ENCODE measurements around the gene SOX3.

The SOX3 gene

DNA sequence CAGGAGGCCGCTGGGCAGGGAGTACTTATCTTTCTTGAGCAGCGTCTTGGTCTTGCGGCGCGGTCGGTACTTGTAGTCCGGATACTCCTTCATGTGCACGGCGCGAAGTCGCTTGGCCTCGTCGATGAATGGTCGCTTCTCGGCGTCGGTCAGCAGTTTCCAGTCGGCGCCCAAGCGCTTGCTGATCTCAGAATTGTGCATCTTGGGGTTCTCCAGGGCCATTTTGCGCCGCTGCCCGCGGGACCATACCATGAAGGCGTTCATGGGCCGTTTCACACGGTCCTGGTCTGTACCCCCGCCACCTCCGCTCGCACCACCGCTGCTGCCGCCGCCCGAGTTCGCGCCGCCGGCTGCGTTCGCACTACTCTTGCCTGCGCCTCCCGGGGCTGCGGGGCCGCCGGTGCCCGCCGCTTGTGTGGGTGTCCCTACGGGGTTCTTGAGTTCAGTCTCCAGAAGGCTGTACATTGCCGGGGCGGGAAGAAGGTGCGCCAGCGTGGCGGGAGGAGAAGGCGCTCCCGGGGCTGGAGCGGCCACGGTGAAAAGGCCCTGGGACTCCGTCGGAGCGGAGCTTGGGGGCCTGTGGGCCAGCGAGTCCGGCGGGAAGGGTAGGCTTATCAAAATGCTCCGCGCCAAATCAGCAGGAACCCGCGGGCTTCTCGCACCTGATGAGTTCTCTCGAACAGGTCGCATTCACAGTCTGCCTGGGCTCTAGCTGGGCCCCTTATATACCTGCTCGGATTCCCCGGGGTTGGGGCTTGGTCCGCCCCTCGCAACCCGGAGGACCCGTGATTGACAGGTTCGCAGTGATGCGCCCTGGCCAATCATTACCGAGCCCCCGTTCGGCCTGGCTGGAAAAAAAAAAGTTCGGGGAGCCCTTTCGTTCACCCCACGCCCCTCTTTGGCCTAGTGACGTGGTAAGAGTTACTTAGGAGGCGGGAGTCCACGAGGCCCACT, at the start of gene SOX3:
Gene SOX3 (minus strand): TSS at position 699 of the 954 bp plus-strand sequence. CDS start 9 bp downstream, at position 690.
- DNase-seq (ENCODE audit: low read depth), result no peak

DNA sequence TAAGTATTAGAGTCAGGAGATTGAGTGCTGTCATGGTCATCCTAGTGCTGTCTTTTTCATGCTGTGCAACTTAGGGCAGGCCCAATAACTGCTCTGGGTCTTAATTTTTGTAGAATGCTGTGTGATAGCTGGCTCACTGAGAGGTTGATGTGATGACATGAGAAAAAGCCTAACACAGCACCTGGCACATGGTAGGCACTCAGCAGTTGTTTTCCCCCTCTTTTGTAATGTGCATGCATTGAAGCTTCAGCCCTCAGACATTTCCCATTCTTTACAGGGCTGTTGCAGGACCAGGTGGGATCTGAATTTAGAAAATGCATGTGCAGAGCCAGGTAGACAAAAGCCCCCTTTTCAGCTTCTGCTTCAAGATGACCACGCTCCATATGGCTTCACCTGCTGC, 44.1 kb upstream of the SOX3 start:
- DNase-seq (ENCODE audit: low read depth), result no peak

DNA sequence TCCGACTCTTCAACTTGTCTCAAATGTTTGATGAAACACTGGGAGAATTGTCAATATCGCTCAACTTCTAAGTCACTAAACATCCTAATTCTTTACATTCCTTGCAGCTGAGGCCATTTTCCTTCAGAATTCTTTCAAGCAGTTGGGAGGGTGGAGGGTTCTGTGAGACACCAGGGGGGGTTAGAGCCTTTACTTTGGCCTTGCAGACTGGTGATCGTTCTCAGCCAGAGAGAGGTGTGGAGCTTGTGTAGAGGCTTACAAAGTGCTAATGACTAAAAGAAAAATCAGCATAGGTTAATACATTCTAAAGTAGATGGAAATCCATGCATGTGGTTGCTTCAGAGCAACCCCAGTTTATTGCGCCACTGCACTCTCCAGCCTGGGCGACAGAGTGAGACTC, 21.3 kb upstream of the SOX3 start:
- no peak for DNase-seq (ENCODE audit: low read depth)

DNA sequence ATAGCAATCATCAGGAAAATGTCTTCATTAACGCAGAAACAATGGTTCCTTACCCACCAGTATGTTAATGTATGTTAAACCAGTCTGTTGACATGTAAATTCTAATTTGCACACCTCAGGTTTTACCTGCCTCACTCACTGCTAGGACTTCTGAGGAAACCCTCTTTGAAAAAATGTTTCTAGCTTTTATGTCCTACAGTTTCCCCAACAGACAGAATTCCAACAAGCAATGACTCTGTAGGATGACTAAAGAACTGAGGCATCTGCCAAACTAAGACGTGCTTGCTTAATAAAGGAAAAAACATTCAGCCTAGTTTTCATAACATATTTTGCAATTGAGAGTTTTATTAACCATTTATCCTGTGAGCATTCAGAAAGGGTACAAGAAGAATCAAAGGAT, 20.6 kb upstream of the SOX3 start:
- DNase-seq (ENCODE audit: low read depth), result no peak

DNA sequence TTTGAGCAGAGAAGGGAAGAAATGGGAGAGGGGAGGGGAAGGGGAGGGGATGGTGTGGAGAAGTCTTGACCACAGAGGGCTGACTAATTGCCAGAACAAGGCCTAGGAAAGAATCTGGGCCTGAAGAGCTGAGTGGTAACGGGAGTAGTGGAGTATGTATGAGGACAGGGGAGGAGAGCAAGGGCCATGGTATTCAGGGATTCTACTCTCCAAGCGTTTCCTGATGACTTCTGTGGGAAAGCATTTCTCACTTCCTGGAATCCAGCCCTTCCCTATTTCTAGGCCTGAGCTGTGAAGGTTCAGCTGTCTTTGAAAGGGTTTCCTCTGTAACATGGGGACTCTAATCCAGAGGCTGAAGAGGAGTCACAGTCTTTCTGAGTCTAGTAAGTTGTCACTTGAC, 19.7 kb upstream of the SOX3 start:
- DNase-seq (ENCODE audit: low read depth), result no peak

DNA sequence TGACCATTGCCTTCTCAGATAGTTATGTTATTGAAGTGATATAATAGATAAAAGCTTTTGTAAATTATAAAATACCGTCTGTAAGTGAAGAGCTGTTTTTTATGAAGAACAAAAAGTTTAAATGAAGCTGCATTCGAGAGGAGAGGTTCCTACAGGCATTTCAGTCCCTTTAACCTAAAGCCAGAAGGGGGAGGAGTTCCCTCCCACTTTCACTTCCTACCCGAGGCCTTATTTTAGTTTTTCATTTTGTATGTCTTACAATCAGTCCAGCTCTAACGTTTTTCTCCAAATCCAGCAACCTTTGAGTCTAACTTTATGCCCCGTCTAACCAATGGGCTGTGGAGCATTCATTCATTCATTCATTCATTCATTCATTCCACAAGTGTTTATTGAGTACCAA, 16.5 kb upstream of the SOX3 start:
- DNase-seq (ENCODE audit: low read depth), result no peak

DNA sequence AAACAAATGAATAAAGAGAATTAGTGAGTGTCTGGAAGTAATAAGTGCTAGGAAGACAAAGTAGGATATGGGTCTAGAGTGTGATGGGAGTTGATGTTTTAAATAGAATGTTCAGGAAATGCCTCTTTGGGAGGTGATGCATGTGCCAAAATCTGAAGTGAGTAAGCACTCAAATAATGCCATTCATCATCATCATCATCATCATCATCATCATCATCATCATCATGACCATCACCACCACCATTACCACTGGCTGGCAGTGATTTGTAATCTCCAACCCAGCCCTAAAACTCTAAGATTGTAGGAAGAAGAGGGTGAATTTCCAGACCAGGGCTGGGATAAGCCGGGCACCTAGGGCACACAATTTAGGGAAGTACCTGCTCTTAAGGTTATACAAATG, 9.7 kb upstream of the SOX3 start:
- no peak for DNase-seq (ENCODE audit: low read depth)

DNA sequence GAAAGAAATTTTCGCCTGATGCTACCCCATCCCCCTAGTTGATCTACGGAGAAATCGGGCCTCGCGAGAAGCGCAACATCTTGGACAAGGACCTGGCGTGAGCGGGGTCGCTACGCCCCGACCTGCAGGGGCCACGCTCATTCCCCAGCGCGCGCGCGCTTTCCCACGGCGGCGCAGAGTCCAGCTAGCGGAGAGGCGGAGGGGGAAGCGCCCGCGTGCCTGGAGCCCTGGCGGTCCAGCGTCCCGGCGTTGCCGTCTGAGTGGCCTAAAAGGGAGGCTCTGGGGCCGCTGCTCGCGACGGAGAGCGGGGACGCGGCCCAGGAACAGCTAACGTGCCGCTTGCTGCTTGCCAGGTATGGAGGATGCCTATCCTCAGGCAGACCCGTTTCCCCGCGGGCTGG, 6.0 kb upstream of the SOX3 start:
- DNase-seq (ENCODE audit: low read depth), result no peak

DNA sequence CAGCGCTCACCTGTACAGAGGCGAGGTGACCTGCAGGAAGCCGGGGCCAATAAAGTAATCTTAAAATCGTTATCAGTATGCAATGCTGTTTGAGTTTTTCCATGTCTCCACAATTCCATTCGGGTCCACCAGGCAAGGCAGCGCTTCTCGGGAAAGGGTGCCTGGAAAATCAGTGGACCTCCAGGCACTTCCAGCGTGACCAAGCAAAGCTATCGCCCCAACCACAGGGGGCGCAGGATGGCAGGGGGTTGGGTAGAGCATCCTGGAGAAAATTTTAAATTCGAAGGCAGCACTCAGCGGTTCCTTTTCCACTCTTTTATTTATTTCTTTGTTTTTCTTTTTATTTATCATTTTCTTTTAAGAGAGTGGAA, 5.4 kb upstream of the SOX3 start:
- no peak for DNase-seq (ENCODE audit: low read depth)

DNA sequence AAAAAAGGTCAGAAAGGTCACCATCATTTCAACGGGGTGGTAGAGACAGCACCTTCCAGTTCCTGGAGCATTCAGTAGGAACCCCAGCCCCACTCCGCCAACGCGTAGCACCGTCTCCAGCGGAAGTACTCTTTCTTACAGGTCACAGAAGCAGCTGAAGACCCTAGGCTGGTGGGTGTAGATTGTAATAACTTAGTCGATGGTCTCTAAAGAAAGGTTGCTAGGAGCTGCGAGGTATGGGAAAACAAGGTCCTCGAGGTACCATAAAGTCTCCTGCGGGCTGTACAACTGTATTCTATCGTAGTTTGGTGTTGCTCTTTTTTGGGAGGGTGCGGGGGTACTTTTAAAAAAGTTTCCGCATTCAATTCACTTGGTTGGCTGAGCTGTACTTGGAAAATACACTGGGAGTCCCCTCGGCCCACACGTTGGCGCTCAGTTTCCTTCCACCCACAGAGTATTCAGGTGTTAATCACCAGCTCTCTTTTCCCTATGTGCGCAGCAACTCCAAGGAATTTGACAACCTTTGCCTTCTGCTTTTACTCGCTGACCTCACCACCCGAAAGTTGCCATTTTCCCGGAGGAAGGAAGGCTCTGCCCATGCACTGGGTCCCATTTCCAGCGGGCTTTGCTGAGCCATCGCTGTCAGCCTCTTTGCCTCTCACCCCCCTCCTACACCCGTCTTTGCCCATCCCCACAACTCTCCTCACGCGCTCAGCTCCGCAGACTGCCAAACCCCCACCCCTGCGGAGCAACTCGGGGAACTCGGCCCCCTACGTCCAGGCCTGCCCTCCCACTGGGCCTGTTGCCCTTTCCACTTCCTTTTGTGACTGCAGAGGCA, 4.8 kb upstream of the SOX3 start:
- DNase-seq (ENCODE audit: low read depth), result no peak

DNA sequence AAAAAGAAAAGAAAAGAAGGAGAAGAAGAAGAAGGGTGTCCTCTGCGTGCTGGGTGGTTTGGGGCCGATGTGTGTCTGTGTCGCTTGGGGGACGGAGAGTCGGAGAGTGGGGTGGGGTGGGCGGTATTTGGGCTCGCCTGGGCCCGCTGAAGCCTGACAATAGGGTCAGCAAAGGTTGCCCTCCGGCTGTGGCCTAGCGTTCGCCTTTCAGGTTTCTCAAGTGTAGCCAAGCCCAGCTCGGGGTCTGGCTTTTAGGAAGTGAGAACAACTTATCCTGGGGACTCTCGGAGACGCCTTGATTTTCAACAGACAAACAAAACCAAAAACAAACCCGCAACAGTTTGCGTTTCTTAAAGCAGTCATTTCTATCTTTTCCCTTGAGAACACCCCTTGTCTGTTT, 4.1 kb upstream of the SOX3 start:
- DNase-seq (ENCODE audit: low read depth), result no peak

DNA sequence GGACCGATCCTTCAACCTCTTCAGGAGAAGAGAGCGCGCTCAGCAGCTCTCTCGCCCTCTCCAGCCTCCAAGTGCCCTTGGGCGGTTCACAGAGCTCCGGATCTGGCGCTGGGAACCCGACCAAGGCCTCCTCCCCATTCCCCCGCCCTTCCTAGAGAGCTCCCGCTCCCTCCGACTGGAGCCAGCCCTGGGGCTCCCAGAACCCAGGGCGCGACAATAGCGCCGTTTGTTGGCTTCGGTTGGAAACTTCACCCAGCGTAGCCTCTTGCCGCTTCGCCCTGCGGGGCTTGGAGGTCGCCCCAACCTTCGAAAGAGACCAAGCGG, 3.1 kb upstream of the SOX3 start:
- no peak for DNase-seq (ENCODE audit: low read depth)

DNA sequence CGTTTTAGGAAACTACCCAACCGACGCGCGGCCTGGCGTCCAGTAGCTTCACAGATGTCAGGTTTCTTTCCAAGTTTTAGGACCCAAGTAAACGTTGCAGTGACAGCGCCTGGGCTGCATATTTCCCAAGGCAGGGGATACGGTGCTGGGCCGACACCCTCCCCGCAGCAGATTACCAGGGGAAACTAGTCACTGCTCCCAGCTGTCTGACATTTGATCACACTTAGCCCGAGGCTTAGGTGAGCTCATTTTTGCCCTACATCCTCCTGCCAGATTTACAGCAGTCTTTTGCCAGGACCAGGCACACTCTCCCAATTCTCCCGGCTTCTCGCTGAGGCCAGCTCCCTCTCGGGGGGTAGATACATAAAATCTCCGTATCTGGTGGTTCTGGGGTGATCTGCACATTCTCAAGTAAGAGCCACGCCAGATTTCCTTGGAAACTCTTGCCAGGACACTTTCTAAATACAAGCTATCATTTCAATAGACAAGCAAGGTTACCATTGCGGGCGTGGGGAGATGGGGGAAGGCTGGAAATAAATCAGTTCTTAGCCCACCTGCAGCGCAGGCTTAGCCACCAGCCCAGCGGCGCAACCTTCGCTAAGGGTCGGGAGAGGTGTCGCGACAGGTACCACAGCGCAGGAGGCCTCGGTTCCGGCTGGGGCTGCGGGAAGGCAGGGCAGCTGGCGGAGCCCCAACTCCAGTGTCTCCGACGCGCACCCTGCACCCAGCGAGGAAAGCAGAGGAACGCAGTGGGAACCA, 2.5 kb upstream of the SOX3 start:
- DNase-seq (ENCODE audit: low read depth), result no peak

DNA sequence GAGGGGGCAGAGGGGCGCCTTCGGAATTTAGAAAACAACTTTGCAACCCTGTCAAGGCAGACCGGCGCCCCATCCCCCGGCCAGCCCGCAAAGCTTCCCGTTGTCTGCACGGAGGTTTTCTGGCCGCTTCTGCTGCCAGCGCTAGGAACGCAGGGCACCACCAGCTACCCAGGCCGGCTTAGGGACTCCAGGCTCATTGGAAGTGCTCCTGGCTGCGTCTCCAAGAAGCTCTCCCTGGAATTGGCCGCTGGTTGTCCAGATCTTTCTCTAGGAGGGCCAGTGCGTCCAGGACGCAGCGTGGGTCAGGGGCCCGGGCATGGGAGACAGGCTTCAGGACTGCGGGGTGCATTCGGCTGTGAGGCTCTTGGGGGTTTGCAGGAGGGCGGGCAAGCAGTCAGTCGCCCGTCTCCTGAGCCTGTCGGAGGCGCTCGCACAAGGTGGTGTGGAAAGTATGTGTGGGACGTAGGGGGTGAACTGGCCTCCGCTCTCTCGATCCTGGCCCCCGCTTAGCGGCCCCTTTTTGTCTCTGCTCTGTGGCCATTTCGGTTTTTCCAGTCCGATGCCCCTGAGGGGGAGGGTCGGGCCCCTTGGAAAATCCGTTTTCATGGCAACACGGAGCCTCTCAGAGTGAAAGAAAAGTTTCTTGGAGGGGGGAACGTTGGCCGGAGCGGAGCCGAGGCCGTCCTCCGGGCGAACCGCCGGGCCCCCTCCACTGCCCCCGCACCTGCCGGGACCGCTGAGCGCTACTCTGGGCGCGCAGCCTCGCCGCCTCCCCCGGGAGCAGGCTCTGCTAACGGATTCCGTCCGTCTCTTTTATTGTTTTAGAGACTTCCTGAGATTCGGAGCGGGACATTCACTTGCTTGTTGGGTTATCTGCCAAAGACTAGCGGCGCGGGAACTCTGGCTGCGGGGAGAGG, 810 bp upstream of the SOX3 start:
- DNase-seq (ENCODE audit: low read depth), result no peak

DNA sequence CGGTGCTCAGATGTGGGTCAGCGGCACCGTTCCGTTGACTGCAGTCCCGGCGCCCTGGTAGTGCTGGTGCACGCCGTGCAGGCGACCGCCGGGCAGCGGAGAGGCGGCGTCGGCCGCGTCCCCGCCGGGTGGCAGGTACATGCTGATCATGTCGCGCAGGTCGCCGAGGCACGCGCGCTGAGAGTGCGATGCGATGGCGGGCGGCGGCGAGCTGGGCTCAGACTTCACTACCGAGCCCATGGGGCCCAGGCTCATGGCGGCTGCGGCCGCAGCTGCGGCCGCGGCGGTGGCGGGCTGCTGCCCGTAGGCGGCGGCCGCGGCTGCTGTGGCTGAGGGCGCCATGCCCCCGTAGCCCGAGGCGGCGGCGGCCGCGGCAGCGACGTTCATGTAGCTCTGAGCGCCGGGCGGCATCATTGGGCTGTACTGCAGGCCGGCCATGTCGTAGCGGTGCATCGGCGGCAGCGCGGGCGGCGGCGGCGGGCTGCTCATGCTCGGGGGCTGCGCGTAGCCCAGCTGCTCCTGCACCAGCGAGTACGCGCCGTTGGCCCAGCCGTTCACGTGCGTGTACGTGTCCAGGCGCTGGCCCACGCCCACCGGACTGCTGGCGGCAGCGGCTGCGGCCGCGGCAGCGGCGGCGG, 1.0 kb downstream of the SOX3 start:
- no peak for DNase-seq (ENCODE audit: low read depth)

DNA sequence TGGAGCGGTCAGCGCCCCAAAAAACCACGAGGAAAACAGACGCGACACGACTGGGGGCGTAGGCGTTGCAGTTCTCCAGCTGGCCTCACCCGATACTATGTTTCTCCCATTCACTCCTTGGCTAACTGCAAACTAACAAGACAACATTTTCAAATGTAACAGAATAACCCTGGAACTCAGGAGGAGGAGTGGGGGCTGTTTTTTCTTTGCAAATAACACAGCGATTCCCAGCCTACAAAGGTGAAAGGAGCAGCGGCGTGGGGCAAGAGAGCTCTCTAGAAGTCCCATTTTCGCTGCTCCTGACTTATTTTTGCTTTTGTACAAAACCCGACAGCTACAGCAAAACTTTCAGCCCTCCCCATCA, 1.6 kb downstream of the SOX3 start:
- DNase-seq (ENCODE audit: low read depth), result no peak

DNA sequence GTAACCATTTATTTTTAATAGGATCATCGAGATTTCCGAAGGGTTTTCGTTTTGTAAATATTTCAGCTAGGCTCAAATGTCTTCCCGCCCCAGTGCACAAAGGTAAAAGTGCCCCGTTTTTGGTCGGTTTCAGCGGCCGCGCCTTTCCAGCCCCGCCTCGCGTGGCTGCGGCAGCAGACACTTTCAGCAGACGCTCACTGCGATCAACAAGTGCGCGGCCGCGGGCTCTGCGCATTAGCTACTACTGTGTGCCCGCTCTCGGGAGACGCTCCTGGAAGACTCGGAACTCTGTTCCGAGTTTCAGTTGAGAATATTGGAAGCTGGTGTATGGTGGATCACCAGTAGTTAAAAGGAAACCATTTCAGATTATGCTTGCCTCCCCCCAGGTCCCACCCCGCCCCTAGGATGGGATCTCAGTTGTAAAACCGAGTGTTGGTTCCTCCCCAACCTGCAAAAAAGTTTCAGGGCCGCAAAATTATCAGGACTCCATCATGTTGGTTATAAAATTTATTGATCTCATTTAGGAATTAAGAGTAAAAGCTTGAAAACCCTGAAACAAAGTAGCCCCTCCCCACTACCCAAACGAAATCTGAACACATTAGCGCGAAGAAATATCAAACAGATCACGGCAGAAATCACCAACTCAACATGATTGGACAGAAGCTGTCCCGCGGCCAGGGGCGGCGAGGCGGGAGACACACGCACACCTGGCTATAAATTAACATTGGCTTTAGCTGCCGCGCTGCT, 2.2 kb downstream of the SOX3 start:
- DNase-seq (ENCODE audit: low read depth), result no peak

DNA sequence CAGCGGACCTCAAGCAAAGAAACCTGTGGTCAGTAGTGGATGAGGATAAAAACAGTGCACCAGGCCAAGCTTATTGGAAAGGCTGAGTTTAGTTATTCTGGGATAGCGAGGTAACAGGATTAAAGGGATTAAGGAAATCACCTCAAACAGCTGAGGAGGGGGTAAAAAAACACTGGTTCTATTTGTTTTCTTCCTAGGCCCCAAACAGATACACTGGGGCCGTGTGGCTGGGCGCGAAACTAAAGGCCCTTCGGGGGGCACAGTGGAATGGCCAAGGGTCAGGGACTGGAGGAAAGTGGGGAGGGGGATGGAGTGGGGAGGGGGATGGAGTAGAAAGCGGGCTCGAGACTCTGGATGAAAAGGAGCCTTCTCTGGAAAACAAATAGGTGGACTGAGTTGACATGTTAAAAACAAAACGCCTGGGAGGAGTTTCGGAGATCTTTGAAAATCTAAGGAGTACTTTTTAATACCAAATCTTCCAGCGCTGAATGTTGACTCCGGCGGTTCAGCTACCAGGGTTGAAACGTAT, 2.9 kb downstream of the SOX3 start:
- DNase-seq (ENCODE audit: low read depth), result no peak

DNA sequence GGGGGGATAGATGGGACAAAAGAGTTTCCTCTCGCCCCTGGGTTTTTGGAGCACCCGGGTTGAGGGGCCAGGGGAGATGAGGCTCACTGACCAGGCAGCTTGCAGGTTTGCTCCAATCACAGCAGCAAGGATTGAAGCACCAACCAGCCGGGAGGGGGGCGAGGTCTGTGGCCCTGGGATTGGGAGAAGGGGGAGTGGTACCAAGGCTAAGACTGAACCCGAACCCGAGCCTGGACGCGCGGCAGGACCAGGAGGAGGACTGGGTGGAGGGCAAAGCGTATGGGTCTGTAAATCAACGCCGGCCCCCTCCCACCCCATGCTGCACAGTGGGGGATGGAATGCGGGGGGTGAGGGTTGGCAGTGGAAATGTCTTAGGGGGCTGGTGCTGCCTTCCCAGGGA, 3.5 kb downstream of the SOX3 start:
- DNase-seq (ENCODE audit: low read depth), result no peak

DNA sequence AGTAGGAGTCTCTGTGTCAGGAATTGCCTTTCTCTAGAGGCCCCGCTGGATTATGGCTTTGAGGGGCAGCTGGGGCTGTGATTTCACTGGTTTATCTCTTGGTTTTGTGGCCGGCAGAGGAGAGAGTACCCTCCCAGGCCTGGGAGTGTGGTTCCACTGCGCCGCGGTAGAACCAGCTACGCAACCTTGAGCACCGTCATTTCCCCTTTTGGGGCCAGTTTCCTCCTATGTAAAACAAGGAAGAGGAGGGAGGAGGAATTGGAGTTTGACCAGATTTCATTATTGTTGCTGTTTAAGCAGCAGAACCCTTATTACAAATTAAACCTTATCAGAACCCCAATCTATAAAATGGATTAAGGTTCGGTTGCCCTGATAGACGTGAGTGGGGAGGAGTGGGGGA, 4.4 kb downstream of the SOX3 start:
- no peak for DNase-seq (ENCODE audit: low read depth)

Measured in fibroblast of gingiva (primary cell).